ENCODE results near the gene UBXN6. TPM values are rescaled to one million over a fixed set of nuclear protein-coding genes. Genes with fewer than 3 reads are reported as not detected.
A peak's percentile ranks its signal among the peaks of the same experiment; 100 is the strongest.

Gene UBXN6
- total RNA-seq, 1 donor from 2014 or later: 63.6 TPM

GRCh38 chr19:4496304-4496703 is 38.7 kb upstream of the UBXN6 start:
- no peaks in the 10 kb centered on the region for H3K9me3 ChIP-seq (ENCODE audit: insufficient read depth, low read depth, low read length)
- Mint-ChIP-seq H3K4me1 (ENCODE audit: low read depth, unreplicated experiment) (no peaks in the 10 kb centered on the region), H3K9me3 (ENCODE audit: unreplicated experiment) (no peaks in the 10 kb centered on the region)

GRCh38 chr19:4495471-4495870 is 37.9 kb upstream of the UBXN6 start:
- no peak overlapping the region for H3K4me3 ChIP-seq (ENCODE audit: insufficient read depth, low read depth, low read length)
- Mint-ChIP-seq H3K27ac (ENCODE audit: unreplicated experiment) (no peak overlapping the region), H3K4me1 (ENCODE audit: low read depth, unreplicated experiment) (no peaks in the 10 kb centered on the region), H3K4me3 (ENCODE audit: unreplicated experiment) (no peak overlapping the region), H3K27me3 (ENCODE audit: low read depth, unreplicated experiment) (no peaks in the 10 kb centered on the region), H3K36me3 (ENCODE audit: low read depth, unreplicated experiment) (no peaks in the 10 kb centered on the region), H3K9me3 (ENCODE audit: unreplicated experiment) (no peaks in the 10 kb centered on the region)
- H4K20me1 ChIP-seq (ENCODE audit: insufficient read depth, low read length): peaks cover 16% of the 10 kb centered on the region
- DNase-seq (ENCODE audit: low read depth): no peak
- TF ChIP-seq CTCF (IDR thresholded peaks at IDR 0.05; ENCODE audit: insufficient read depth, low read depth, low read length): no peak
- no peak for TF ChIP-seq EZH2 (IDR thresholded peaks at IDR 0.05; ENCODE audit: insufficient read depth, low read length)
- no peaks in the 10 kb centered on the region for H3K4me1 ChIP-seq (ENCODE audit: insufficient read depth, low read length)
- no peak overlapping the region for H2AFZ ChIP-seq (ENCODE audit: low read depth, low read length)
- H3K4me2 ChIP-seq (ENCODE audit: low read length): no peak overlapping the region
- peaks cover 12% of the 10 kb centered on the region for H3K36me3 ChIP-seq (ENCODE audit: insufficient read depth, low read length)
- no peaks in the 10 kb centered on the region for H3K9me3 ChIP-seq (ENCODE audit: insufficient read depth, low read depth, low read length)
- no peak overlapping the region for H3K27ac ChIP-seq (ENCODE audit: low read depth, low read length)
- H3K79me2 ChIP-seq (ENCODE audit: insufficient read depth, low read length): peaks cover 8% of the 10 kb centered on the region
- no peak for FAIRE-seq
- H3K27me3 ChIP-seq (ENCODE audit: insufficient read depth, low read length): no peaks in the 10 kb centered on the region
- H3K9ac ChIP-seq (ENCODE audit: low read length): no peak overlapping the region

More at GRCh38 chr19:4496304-4496703, 38.7 kb upstream of the UBXN6 start:
- peaks cover 11% of the 10 kb centered on the region for H3K36me3 ChIP-seq (ENCODE audit: insufficient read depth, low read length)
- FAIRE-seq (no peak), DNase-seq (ENCODE audit: low read depth) (no peak)
- H4K20me1 ChIP-seq (ENCODE audit: insufficient read depth, low read length): peaks cover 16% of the 10 kb centered on the region
- H3K4me3 Mint-ChIP-seq (ENCODE audit: unreplicated experiment): no peak overlapping the region
- H3K36me3 Mint-ChIP-seq (ENCODE audit: low read depth, unreplicated experiment): peaks cover 3% of the 10 kb centered on the region
- H2AFZ ChIP-seq (ENCODE audit: low read depth, low read length): no peak overlapping the region
- no peak for TF ChIP-seq CTCF (IDR thresholded peaks at IDR 0.05; ENCODE audit: insufficient read depth, low read depth, low read length)
- TF ChIP-seq EZH2 (IDR thresholded peaks at IDR 0.05; ENCODE audit: insufficient read depth, low read length): no peak
- H3K4me3 ChIP-seq (ENCODE audit: insufficient read depth, low read depth, low read length): no peak overlapping the region
- H3K79me2 ChIP-seq (ENCODE audit: insufficient read depth, low read length): peaks cover 8% of the 10 kb centered on the region
- H3K27me3 Mint-ChIP-seq (ENCODE audit: low read depth, unreplicated experiment): no peaks in the 10 kb centered on the region
- no peak overlapping the region for H3K27ac Mint-ChIP-seq (ENCODE audit: unreplicated experiment)
- no peak overlapping the region for H3K9ac ChIP-seq (ENCODE audit: low read length)
- H3K27ac ChIP-seq (ENCODE audit: low read depth, low read length): no peak overlapping the region
- H3K4me2 ChIP-seq (ENCODE audit: low read length): no peak overlapping the region
- H3K4me1 ChIP-seq (ENCODE audit: insufficient read depth, low read length): no peaks in the 10 kb centered on the region
- no peaks in the 10 kb centered on the region for H3K27me3 ChIP-seq (ENCODE audit: insufficient read depth, low read length)

GRCh38 chr19:4494691-4495064 is 37.1 kb upstream of the UBXN6 start:
- no peaks in the 10 kb centered on the region for H3K27me3 Mint-ChIP-seq (ENCODE audit: low read depth, unreplicated experiment)
- no peaks in the 10 kb centered on the region for H3K9me3 Mint-ChIP-seq (ENCODE audit: unreplicated experiment)
- H3K79me2 ChIP-seq (ENCODE audit: insufficient read depth, low read length): peaks cover 8% of the 10 kb centered on the region
- no peak overlapping the region for H2AFZ ChIP-seq (ENCODE audit: low read depth, low read length)
- H3K27me3 ChIP-seq (ENCODE audit: insufficient read depth, low read length): no peaks in the 10 kb centered on the region
- H3K27ac ChIP-seq (ENCODE audit: low read depth, low read length): no peak overlapping the region
- H3K27ac Mint-ChIP-seq (ENCODE audit: unreplicated experiment): peak overlapping the region; percentile 41
- FAIRE-seq (no peak), DNase-seq (ENCODE audit: low read depth) (no peak)
- H4K20me1 ChIP-seq (ENCODE audit: insufficient read depth, low read length): peaks cover 16% of the 10 kb centered on the region
- TF ChIP-seq EZH2 (IDR thresholded peaks at IDR 0.05; ENCODE audit: insufficient read depth, low read length) (no peak), CTCF (IDR thresholded peaks at IDR 0.05; ENCODE audit: insufficient read depth, low read depth, low read length) (no peak)
- no peaks in the 10 kb centered on the region for H3K4me1 Mint-ChIP-seq (ENCODE audit: low read depth, unreplicated experiment)
- H3K4me1 ChIP-seq (ENCODE audit: insufficient read depth, low read length): no peaks in the 10 kb centered on the region
- H3K4me3 ChIP-seq (ENCODE audit: insufficient read depth, low read depth, low read length): no peak overlapping the region
- H3K36me3 Mint-ChIP-seq (ENCODE audit: low read depth, unreplicated experiment): peaks cover 4% of the 10 kb centered on the region
- H3K4me3 Mint-ChIP-seq (ENCODE audit: unreplicated experiment): no peak overlapping the region
- H3K4me2 ChIP-seq (ENCODE audit: low read length): no peak overlapping the region
- peaks cover 13% of the 10 kb centered on the region for H3K36me3 ChIP-seq (ENCODE audit: insufficient read depth, low read length)
- H3K9me3 ChIP-seq (ENCODE audit: insufficient read depth, low read depth, low read length): no peaks in the 10 kb centered on the region
- no peak overlapping the region for H3K9ac ChIP-seq (ENCODE audit: low read length)
